Psoas muscle (tissue), 8 donors: ENCODE results near the gene TIMP1. TPM values are rescaled to one million over a fixed set of nuclear protein-coding genes. Genes with fewer than 3 reads are reported as not detected.

Experiments
- ATAC-seq, 4 donors: fragments of 200-7000 bp; cut with Tn5 transposase; one replicate each; pipeline ENCODE4 v1.9.1; 2020; ENCODE audit warnings: moderate library complexity in 3 of 4, mild to moderate bottlenecking in 2 of 4
- DNase-seq, 2 donors: peaks; one replicate each; pipeline ENCODE4 v3.0.0-alpha.2; 2020
- H3K27ac ChIP-seq: fragments of 200-600 bp; one replicate; pipeline ENCODE4 v1.8.0; 2022
- H3K27me3 ChIP-seq, 3 donors: fragments of 200-600 bp in 1 of 3; one replicate each; pipeline versions ENCODE4 v1.6.1 to v1.8.0; 2013 to 2022; ENCODE audit warnings: low read length in 2 of 3, mild to moderate bottlenecking in 2 of 3, moderate library complexity in 1 of 3; ENCODE audit not compliant: insufficient read depth in 3 of 3
- H3K36me3 ChIP-seq, 2 donors: fragments of 200-600 bp in 1 of 2; one replicate each; pipeline versions ENCODE4 v1.6.1 to v1.8.0; 2013 to 2022; ENCODE audit warnings: low read depth in 1 of 2, mild to moderate bottlenecking in 1 of 2, moderate library complexity in 1 of 2; ENCODE audit not compliant: insufficient read depth in 1 of 2
- H3K4me1 ChIP-seq: fragments of 200-600 bp; one replicate; pipeline ENCODE4 v1.8.0; 2022
- H3K4me3 ChIP-seq: fragments of 200-600 bp; one replicate; pipeline ENCODE4 v1.8.0; 2022; ENCODE audit warnings: mild to moderate bottlenecking
- H3K9me3 ChIP-seq: fragments of 200-600 bp; one replicate; pipeline ENCODE4 v1.8.0; 2022
- CTCF ChIP-seq: fragments of 200-600 bp; IDR thresholded peaks from one replicate; pipeline ENCODE4 v1.8.0; 2022; ENCODE audit warnings: antibody characterized with exemption
- WGBS, 3 donors: extraction: QIAGEN DNeasy Blood & Tissue Kit; methylation state at CpG; one replicate each; pipeline versions ENCODE4 v1.1.6 to v1.1.7; 2013; 5-methylcytosine and 5-hydroxymethylcytosine counted together
- intact Hi-C, 2 donors: fragments of 100-400 bp; cut with DNase I; formaldehyde crosslinking; loops; one replicate each; pipeline versions ENCODE4 v1.11.0 to v1.14.2; 2022
- polyA plus RNA-seq, 3 donors: library from polyadenylated mRNA; stranded (reverse); fragments of 200-250 nt; gene quantifications; one replicate each; pipeline ENCODE4 v1.2.3, GENCODE V29; 2013
- total RNA-seq, 4 donors: library from RNA; stranded (reverse); fragmentation: NEBNext Ultra II Directional in 2 of 4; extraction: Animal tissue kit (Norgen Biotek cat#: 25700) in 2 of 4; gene quantifications; one replicate each; pipeline versions ENCODE4 v1.2.1 to v1.2.4, GENCODE V29; 2021 to 2023
- donor health status: healthy with polysubstance abuse.
- donor health status: DM: no; HTN: no; CAD: no; lungs with moderate emphysema.
- donor health status: Bipolar disorder and iron deficiency.
- donor health status: healthy.
- donor health status: DM: yes; HTN: yes; CAD: no.
- donor health status: DM: no; HTN: no; CAD: no.
- donor health status: DM: no; HTN: no; CAD: no.
- donor health status: DM: yes; HTN: yes; CAD: no.

TIMP1 gene
- total and polyA plus RNA-seq, 7 donors, result 15.7 to 190 (median 36.2) TPM

GRCh38 chrX:47611926-47612325, 29.7 kb downstream of the TIMP1 start:
- intact Hi-C loops, result no loop called here
- H3K27me3 ChIP-seq, result peaks cover 0 to 16% (median 0%) of the 10 kb centered on the region in 3 donors
- no peak overlapping the region for H3K4me3 ChIP-seq
- TF ChIP-seq CTCF, result no peak
- no peak overlapping the region for H3K27ac ChIP-seq
- 59 to 73% (median 69%) methylated on average over 2 of the region's 2 CpGs for WGBS, 3 donors
- H3K36me3 ChIP-seq, result no peaks in the 10 kb centered on the region
- DNase-seq (no peak), ATAC-seq (no peak)
- no peaks in the 10 kb centered on the region for H3K9me3 ChIP-seq
- H3K4me1 ChIP-seq, result no peaks in the 10 kb centered on the region

- TF ChIP-seq CTCF, result no peak
- intact Hi-C loops, result no loop called here
- no peaks in the 10 kb centered on the region for H3K4me1 ChIP-seq
- ATAC-seq (no peak), DNase-seq (no peak)
- no peak overlapping the region for H3K4me3 ChIP-seq
- H3K36me3 ChIP-seq, result no peaks in the 10 kb centered on the region
- no peaks in the 10 kb centered on the region for H3K9me3 ChIP-seq
- H3K27ac ChIP-seq, result no peak overlapping the region
- H3K27me3 ChIP-seq, result peaks cover 0 to 21% (median 0%) of the 10 kb centered on the region in 3 donors
Measured at GRCh38 chrX:47612418-47612817, 30.2 kb downstream of the TIMP1 start.

- no peak for TF ChIP-seq CTCF
- no peak for ATAC-seq
- Histone ChIP-seq H3K9me3 (no peaks in the 10 kb centered on the region), H3K36me3 (no peaks in the 10 kb centered on the region), H3K27me3 (peaks cover 0 to 21% (median 0%) of the 10 kb centered on the region in 3 donors), H3K4me3 (no peak overlapping the region), H3K4me1 (no peaks in the 10 kb centered on the region), H3K27ac (no peak overlapping the region)
- WGBS, 3 donors, result 80 to 91% (median 85%) methylated on average over 7 to 8 of the region's 8 CpGs
- DNase-seq, result no peak
- intact Hi-C loops, result no loop called here
Measured at GRCh38 chrX:47613082-47613481, 30.8 kb downstream of the TIMP1 start.

- ATAC-seq, result no peak
Measured at GRCh38 chrX:47614618-47615017, 32.4 kb downstream of the TIMP1 start.

More at GRCh38 chrX:47614618-47615017, 32.4 kb downstream of the TIMP1 start:
- intact Hi-C loops, result no loop called here
- Histone ChIP-seq H3K36me3 (no peaks in the 10 kb centered on the region), H3K27me3 (peaks cover 0 to 21% (median 0%) of the 10 kb centered on the region in 3 donors), H3K4me1 (no peaks in the 10 kb centered on the region), H3K27ac (no peak overlapping the region), H3K9me3 (no peaks in the 10 kb centered on the region), H3K4me3 (no peak overlapping the region)
- no peak for DNase-seq
- WGBS, 3 donors, result 52 to 68% (median 56%) methylated on average over 5 of the region's 5 CpGs
- TF ChIP-seq CTCF, result no peak
